ENCODE data around the gene ERC2.
A peak's percentile ranks its signal among the peaks of the same experiment; 100 is the strongest.
"Not testable (repeated sequence)": the region's sequence is repeated elsewhere in the genome, so short reads cannot be mapped to it uniquely, and the experiment has no call there.

The ERC2 gene

GRCh38 chr3:56468184-56469106, at the start of gene ERC2:
Gene ERC2, minus strand, starts transcription at chr3:56468467.
- DNase-seq (ENCODE audit: low read depth) = peak; percentile 38
- Histone ChIP-seq H3K27me3 (replicated peaks; ENCODE audit: control insufficient read depth, insufficient read depth, low read length) (peaks cover 37% of the 10 kb centered on the region), H3K4me3 (ENCODE audit: low read length) (peak within 1 kb of the TSS; percentile 61), H3K36me3 (ENCODE audit: control insufficient read depth, insufficient read depth, low read length, severe bottlenecking) (no peaks in the 10 kb centered on the region), H3K9ac (ENCODE audit: low read length) (no peak within 1 kb of the TSS), H3K4me1 (ENCODE audit: control insufficient read depth, insufficient read depth, low read length) (no peaks in the 10 kb centered on the region), H3K9me3 (ENCODE audit: control insufficient read depth, low read length) (peaks cover 4% of the 10 kb centered on the region)

- Histone ChIP-seq H3K9me3 (ENCODE audit: control insufficient read depth, low read length) (no peaks in the 10 kb centered on the region), H3K36me3 (ENCODE audit: control insufficient read depth, insufficient read depth, low read length, severe bottlenecking) (no peaks in the 10 kb centered on the region), H3K9ac (ENCODE audit: low read length) (no peak overlapping the region), H3K4me3 (ENCODE audit: low read length) (no peak overlapping the region), H3K4me1 (ENCODE audit: control insufficient read depth, insufficient read depth, low read length) (no peaks in the 10 kb centered on the region), H3K27me3 (replicated peaks; ENCODE audit: control insufficient read depth, insufficient read depth, low read length) (no peaks in the 10 kb centered on the region)
- no peak for DNase-seq (ENCODE audit: low read depth)
Measured at GRCh38 chr3:56502738-56503137, 34.5 kb upstream of the ERC2 start.

GRCh38 chr3:56496376-56496775, 28.1 kb upstream of the ERC2 start:
- H3K9me3 ChIP-seq (ENCODE audit: control insufficient read depth, low read length); DNase-seq (ENCODE audit: low read depth); H3K36me3 ChIP-seq (ENCODE audit: control insufficient read depth, insufficient read depth, low read length, severe bottlenecking); H3K4me1 ChIP-seq (ENCODE audit: control insufficient read depth, insufficient read depth, low read length); H3K9ac ChIP-seq (ENCODE audit: low read length); H3K4me3 ChIP-seq (ENCODE audit: low read length): not testable (repeated sequence)
- H3K27me3 ChIP-seq (replicated peaks; ENCODE audit: control insufficient read depth, insufficient read depth, low read length) = peaks cover 15% of the 10 kb centered on the region

GRCh38 chr3:56494679-56495322, 26.5 kb upstream of the ERC2 start:
- no peak overlapping the region for H3K4me3 ChIP-seq (ENCODE audit: low read length)

GRCh38 chr3:56491566-56491965, 23.3 kb upstream of the ERC2 start:
- Histone ChIP-seq H3K27me3 (replicated peaks; ENCODE audit: control insufficient read depth, insufficient read depth, low read length) (peaks cover 31% of the 10 kb centered on the region), H3K4me1 (ENCODE audit: control insufficient read depth, insufficient read depth, low read length) (no peaks in the 10 kb centered on the region), H3K9ac (ENCODE audit: low read length) (no peak overlapping the region), H3K36me3 (ENCODE audit: control insufficient read depth, insufficient read depth, low read length, severe bottlenecking) (no peaks in the 10 kb centered on the region), H3K4me3 (ENCODE audit: low read length) (no peak overlapping the region), H3K9me3 (ENCODE audit: control insufficient read depth, low read length) (no peaks in the 10 kb centered on the region)
- DNase-seq (ENCODE audit: low read depth) = no peak

More at GRCh38 chr3:56494679-56495322, 26.5 kb upstream of the ERC2 start:
- H3K4me1 ChIP-seq (ENCODE audit: control insufficient read depth, insufficient read depth, low read length) = no peaks in the 10 kb centered on the region
- peak; percentile 92 for DNase-seq (ENCODE audit: low read depth)
- no peaks in the 10 kb centered on the region for H3K36me3 ChIP-seq (ENCODE audit: control insufficient read depth, insufficient read depth, low read length, severe bottlenecking)
- H3K27me3 ChIP-seq (replicated peaks; ENCODE audit: control insufficient read depth, insufficient read depth, low read length) = peaks cover 19% of the 10 kb centered on the region
- no peak overlapping the region for H3K9ac ChIP-seq (ENCODE audit: low read length)
- H3K9me3 ChIP-seq (ENCODE audit: control insufficient read depth, low read length) = no peaks in the 10 kb centered on the region

- peaks cover 20% of the 10 kb centered on the region for H3K27me3 ChIP-seq (replicated peaks; ENCODE audit: control insufficient read depth, insufficient read depth, low read length)
- H3K36me3 ChIP-seq (ENCODE audit: control insufficient read depth, insufficient read depth, low read length, severe bottlenecking) = no peaks in the 10 kb centered on the region
- no peaks in the 10 kb centered on the region for H3K9me3 ChIP-seq (ENCODE audit: control insufficient read depth, low read length)
- H3K9ac ChIP-seq (ENCODE audit: low read length) = no peak overlapping the region
- H3K4me3 ChIP-seq (ENCODE audit: low read length) = no peak overlapping the region
- H3K4me1 ChIP-seq (ENCODE audit: control insufficient read depth, insufficient read depth, low read length) = no peaks in the 10 kb centered on the region
- no peak for DNase-seq (ENCODE audit: low read depth)
Measured at GRCh38 chr3:56488812-56489600, 20.7 kb upstream of the ERC2 start.

GRCh38 chr3:56484525-56485032, 16.3 kb upstream of the ERC2 start:
- Histone ChIP-seq H3K4me1 (ENCODE audit: control insufficient read depth, insufficient read depth, low read length) (no peaks in the 10 kb centered on the region), H3K4me3 (ENCODE audit: low read length) (no peak overlapping the region), H3K9ac (ENCODE audit: low read length) (no peak overlapping the region), H3K27me3 (replicated peaks; ENCODE audit: control insufficient read depth, insufficient read depth, low read length) (peaks cover 20% of the 10 kb centered on the region), H3K36me3 (ENCODE audit: control insufficient read depth, insufficient read depth, low read length, severe bottlenecking) (no peaks in the 10 kb centered on the region), H3K9me3 (ENCODE audit: control insufficient read depth, low read length) (no peaks in the 10 kb centered on the region)
- no peak for DNase-seq (ENCODE audit: low read depth)

GRCh38 chr3:56484122-56484521, 15.9 kb upstream of the ERC2 start:
- no peaks in the 10 kb centered on the region for H3K36me3 ChIP-seq (ENCODE audit: control insufficient read depth, insufficient read depth, low read length, severe bottlenecking)
- H3K4me1 ChIP-seq (ENCODE audit: control insufficient read depth, insufficient read depth, low read length) = no peaks in the 10 kb centered on the region
- H3K27me3 ChIP-seq (replicated peaks; ENCODE audit: control insufficient read depth, insufficient read depth, low read length) = peaks cover 20% of the 10 kb centered on the region
- DNase-seq (ENCODE audit: low read depth) = no peak
- no peak overlapping the region for H3K4me3 ChIP-seq (ENCODE audit: low read length)
- no peak overlapping the region for H3K9ac ChIP-seq (ENCODE audit: low read length)
- H3K9me3 ChIP-seq (ENCODE audit: control insufficient read depth, low read length) = no peaks in the 10 kb centered on the region

- Histone ChIP-seq H3K27me3 (replicated peaks; ENCODE audit: control insufficient read depth, insufficient read depth, low read length) (peaks cover 7% of the 10 kb centered on the region), H3K4me3 (ENCODE audit: low read length) (no peak overlapping the region), H3K4me1 (ENCODE audit: control insufficient read depth, insufficient read depth, low read length) (no peaks in the 10 kb centered on the region), H3K9ac (ENCODE audit: low read length) (no peak overlapping the region), H3K36me3 (ENCODE audit: control insufficient read depth, insufficient read depth, low read length, severe bottlenecking) (no peaks in the 10 kb centered on the region), H3K9me3 (ENCODE audit: control insufficient read depth, low read length) (no peaks in the 10 kb centered on the region)
- no peak for DNase-seq (ENCODE audit: low read depth)
Measured at GRCh38 chr3:56477646-56478045, 9.4 kb upstream of the ERC2 start.

GRCh38 chr3:56476771-56477170, 8.5 kb upstream of the ERC2 start:
- H3K9ac ChIP-seq (ENCODE audit: low read length) = no peak overlapping the region
- no peak for DNase-seq (ENCODE audit: low read depth)

GRCh38 chr3:56471771-56472170, 3.5 kb upstream of the ERC2 start:
- Histone ChIP-seq H3K9ac (ENCODE audit: low read length) (no peak overlapping the region), H3K4me1 (ENCODE audit: control insufficient read depth, insufficient read depth, low read length) (no peaks in the 10 kb centered on the region), H3K27me3 (replicated peaks; ENCODE audit: control insufficient read depth, insufficient read depth, low read length) (peaks cover 22% of the 10 kb centered on the region), H3K9me3 (ENCODE audit: control insufficient read depth, low read length) (no peaks in the 10 kb centered on the region), H3K36me3 (ENCODE audit: control insufficient read depth, insufficient read depth, low read length, severe bottlenecking) (no peaks in the 10 kb centered on the region), H3K4me3 (ENCODE audit: low read length) (no peak overlapping the region)
- DNase-seq (ENCODE audit: low read depth) = no peak

More at GRCh38 chr3:56476771-56477170, 8.5 kb upstream of the ERC2 start:
- H3K4me3 ChIP-seq (ENCODE audit: low read length) = no peak overlapping the region
- H3K4me1 ChIP-seq (ENCODE audit: control insufficient read depth, insufficient read depth, low read length) = no peaks in the 10 kb centered on the region
- no peaks in the 10 kb centered on the region for H3K36me3 ChIP-seq (ENCODE audit: control insufficient read depth, insufficient read depth, low read length, severe bottlenecking)
- peaks cover 4% of the 10 kb centered on the region for H3K27me3 ChIP-seq (replicated peaks; ENCODE audit: control insufficient read depth, insufficient read depth, low read length)
- H3K9me3 ChIP-seq (ENCODE audit: control insufficient read depth, low read length) = no peaks in the 10 kb centered on the region

Measured in adipocyte (in vitro differentiated cells).